GM18907 (cell line): ENCODE results near the gene PCDHGC5.
A peak's percentile ranks its signal among the peaks of the same experiment; 100 is the strongest.

Experiments used
- ATAC-seq: cut with Tn5 transposase; IDR thresholded peaks from one replicate; pipeline ENCODE4 v1.9.1; 2021; ENCODE audit warnings: mild to moderate bottlenecking, moderate library complexity; ENCODE audit not compliant: unreplicated experiment

The PCDHGC5 gene

GRCh38 chr5:141511771-141512325 lies 23.0 kb downstream of the PCDHGC5 start:
- no peak for ATAC-seq

- ATAC-seq, result peak; percentile 19
These were observed 23.6 kb downstream of the PCDHGC5 start for GRCh38 chr5:141512390-141512910.

GRCh38 chr5:141512911-141513626 lies 24.2 kb downstream of the PCDHGC5 start:
- ATAC-seq, result no peak

GRCh38 chr5:141513627-141514329 lies 24.9 kb downstream of the PCDHGC5 start:
- peak; percentile 33 for ATAC-seq

- ATAC-seq, result peak; percentile 18
These were observed 25.7 kb downstream of the PCDHGC5 start for GRCh38 chr5:141514330-141515133.

GRCh38 chr5:141515141-141515540 lies 26.3 kb downstream of the PCDHGC5 start:
- ATAC-seq, result no peak

GRCh38 chr5:141515946-141516671 lies 27.2 kb downstream of the PCDHGC5 start:
- ATAC-seq, result no peak

GRCh38 chr5:141516672-141517025 lies 27.8 kb downstream of the PCDHGC5 start:
- ATAC-seq, result no peak

- ATAC-seq, result no peak
These were observed 28.4 kb downstream of the PCDHGC5 start for GRCh38 chr5:141517312-141517711.

- ATAC-seq, result no peak
These were observed 29.2 kb downstream of the PCDHGC5 start for GRCh38 chr5:141517880-141518617.

- no peak for ATAC-seq
These were observed 29.7 kb downstream of the PCDHGC5 start for GRCh38 chr5:141518618-141519015.

- no peak for ATAC-seq
These were observed 31.0 kb downstream of the PCDHGC5 start for GRCh38 chr5:141519605-141520565.

GRCh38 chr5:141521244-141521781 lies 32.4 kb downstream of the PCDHGC5 start:
- ATAC-seq, result no peak

- no peak for ATAC-seq
These were observed 33.4 kb downstream of the PCDHGC5 start for GRCh38 chr5:141522301-141522700.

- ATAC-seq, result no peak
These were observed 35.1 kb downstream of the PCDHGC5 start for GRCh38 chr5:141523991-141524390.

- ATAC-seq, result peak; percentile 79
These were observed 36.0 kb downstream of the PCDHGC5 start for GRCh38 chr5:141524604-141525597.

GRCh38 chr5:141525653-141526052 lies 36.8 kb downstream of the PCDHGC5 start:
- no peak for ATAC-seq
